Mesendoderm (in vitro differentiated cells): ENCODE results near the gene DOK6.
"Not testable (repeated sequence)": the region's sequence is repeated elsewhere in the genome, so short reads cannot be mapped to it uniquely, and the experiment has no call there.

ENCODE experiments used
- DNase-seq: peaks from one replicate; pipeline ENCODE4 v3.0.0; 2013
- H2AK5ac ChIP-seq: 2 replicates; pipeline ENCODE4 v1.6.1; 2013; ENCODE audit warnings: low read length, inconsistent platforms
- H2BK120ac ChIP-seq: 2 replicates; pipeline ENCODE4 v1.6.1; 2013; ENCODE audit warnings: low read depth, mild to moderate bottlenecking, low read length, moderate library complexity, mixed read lengths
- H2BK15ac ChIP-seq: replicated peaks from 2 replicates; pipeline ENCODE4 v1.6.1; 2013; ENCODE audit warnings: low read depth, mild to moderate bottlenecking, moderate library complexity
- H2BK5ac ChIP-seq: 2 replicates; pipeline ENCODE4 v1.6.1; 2013; ENCODE audit warnings: low read length, inconsistent platforms
- H3K18ac ChIP-seq: 2 replicates; pipeline ENCODE4 v1.6.1; 2013; ENCODE audit warnings: mild to moderate bottlenecking, low read length, mixed read lengths
- H3K23ac ChIP-seq: one replicate; pipeline ENCODE4 v1.6.1; 2013; ENCODE audit warnings: low read length
- H3K27ac ChIP-seq: 2 replicates; pipeline ENCODE4 v1.5.1; 2013; ENCODE audit warnings: low read depth, mild to moderate bottlenecking, inconsistent platforms, low read length, moderate library complexity
- H3K27me3 ChIP-seq: 2 replicates; pipeline ENCODE4 v1.6.1; 2013; ENCODE audit warnings: low read length, control low read depth, mild to moderate bottlenecking, inconsistent platforms; ENCODE audit not compliant: insufficient read depth, poor library complexity
- H3K36me3 ChIP-seq: 2 replicates; pipeline ENCODE4 v1.6.1; 2013; ENCODE audit warnings: low read length, inconsistent platforms; ENCODE audit not compliant: control insufficient read depth, insufficient read depth
- H3K4ac ChIP-seq: one replicate; pipeline ENCODE4 v1.6.1; 2013; ENCODE audit warnings: low read depth, mild to moderate bottlenecking, low read length, moderate library complexity
- H3K4me1 ChIP-seq: 2 replicates; pipeline ENCODE4 v1.6.1; 2013; ENCODE audit warnings: low read depth, low read length, inconsistent platforms; ENCODE audit not compliant: control insufficient read depth
- H3K4me2 ChIP-seq: 2 replicates; pipeline ENCODE4 v1.6.1; 2013; ENCODE audit warnings: low read length
- H3K4me3 ChIP-seq: 2 replicates; pipeline ENCODE4 v1.5.1; 2013; ENCODE audit warnings: mild to moderate bottlenecking, low read length
- H3K56ac ChIP-seq: one replicate; pipeline ENCODE4 v1.6.1; 2013; ENCODE audit warnings: low read length
- H3K79me1 ChIP-seq: 2 replicates; pipeline ENCODE4 v1.6.1; 2013; ENCODE audit warnings: low read length, inconsistent platforms
- H3K79me2 ChIP-seq: 2 replicates; pipeline ENCODE4 v1.6.1; 2013; ENCODE audit warnings: mild to moderate bottlenecking, low read length; ENCODE audit not compliant: control insufficient read depth, insufficient read depth
- H3K9ac ChIP-seq: 2 replicates; pipeline ENCODE4 v1.6.1; 2013; ENCODE audit warnings: low read length, inconsistent platforms
- H4K5ac ChIP-seq: one replicate; pipeline ENCODE4 v1.6.1; 2013; ENCODE audit warnings: low read length
- H4K8ac ChIP-seq: one replicate; pipeline ENCODE4 v1.6.1; 2013; ENCODE audit warnings: low read depth, mild to moderate bottlenecking, control low read depth, low read length, moderate library complexity
- WGBS: extraction: QIAGEN DNeasy Blood & Tissue Kit; methylation state at CpG from one replicate; pipeline ENCODE4 v1.1.7; 2013; ENCODE audit warnings: low lambda C conversion rate, missing lambda C conversion rate; ENCODE audit not compliant: insufficient coverage; ENCODE audit errors: extremely low coverage; 5-methylcytosine and 5-hydroxymethylcytosine counted together

DOK6 gene

DNA sequence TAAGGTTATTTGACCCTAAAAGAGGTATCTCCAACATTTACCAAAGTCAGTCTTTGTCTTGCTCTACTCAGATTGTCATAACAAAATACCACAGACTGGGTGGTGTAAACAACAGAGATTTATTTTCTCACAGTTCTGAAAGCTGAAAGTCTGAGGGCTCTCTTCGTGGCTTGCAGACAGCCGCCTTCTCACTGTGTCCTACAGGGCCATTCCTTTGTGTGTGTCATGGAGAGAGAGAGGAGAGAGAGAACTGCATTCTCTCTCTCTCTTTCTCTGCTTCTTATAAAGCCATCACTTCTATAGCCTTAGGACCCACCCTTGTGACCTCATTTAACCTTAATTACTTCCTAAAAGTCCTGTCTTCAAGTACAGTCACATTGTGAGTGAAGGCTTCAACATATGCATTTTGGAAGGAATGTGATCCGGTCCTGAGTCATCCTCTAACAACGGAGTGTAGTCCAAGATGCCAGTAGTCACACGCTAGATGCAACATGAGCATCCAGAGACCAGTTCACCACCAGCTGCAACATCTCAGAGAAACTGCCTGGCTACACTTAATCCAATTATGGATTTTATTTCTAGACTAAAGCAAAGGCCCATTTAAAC, 416.8 kb downstream of the DOK6 start:
- Histone ChIP-seq H2BK120ac (no peak overlapping the region), H3K36me3 (no peaks in the 10 kb centered on the region), H3K79me2 (no peaks in the 10 kb centered on the region), H4K8ac (no peak overlapping the region), H3K56ac (no peak overlapping the region), H3K23ac (no peak overlapping the region), H4K5ac (no peak overlapping the region), H2BK5ac (no peak overlapping the region), H3K27ac (no peak overlapping the region), H3K79me1 (no peaks in the 10 kb centered on the region), H2AK5ac (no peak overlapping the region), H3K4me3 (no peak overlapping the region), H3K4me1 (peaks cover 1% of the 10 kb centered on the region), H3K4ac (no peak overlapping the region), H3K27me3 (no peaks in the 10 kb centered on the region), H3K18ac (no peak overlapping the region), H2BK15ac (no peak overlapping the region), H3K4me2 (no peak overlapping the region), H3K9ac (no peak overlapping the region)
- WGBS, result no CpG with 5 or more reads among the region's 5 CpGs
- DNase-seq, result peak; percentile 19

DNA sequence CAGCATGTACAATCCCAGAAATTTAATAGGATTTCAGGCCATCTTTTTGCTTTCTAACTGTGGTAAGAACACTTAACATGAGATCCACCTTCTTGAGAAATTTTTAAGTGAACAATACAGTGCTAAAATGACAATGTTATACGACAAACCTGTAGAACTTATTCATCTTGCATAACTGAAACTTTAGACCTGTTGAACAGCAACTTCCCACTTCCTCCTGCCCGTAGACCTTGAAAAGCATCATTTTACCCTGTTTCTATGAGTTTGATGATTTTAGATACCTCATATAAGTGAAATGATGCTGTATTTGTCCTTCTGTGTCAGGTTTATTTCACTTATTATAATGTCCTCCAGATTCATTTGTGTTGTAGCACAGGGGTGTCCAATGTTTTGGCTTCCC, 418.8 kb downstream of the DOK6 start:
- WGBS, result no CpG with 5 or more reads among the region's 2 CpGs
- no peak overlapping the region for H4K5ac ChIP-seq

DNA sequence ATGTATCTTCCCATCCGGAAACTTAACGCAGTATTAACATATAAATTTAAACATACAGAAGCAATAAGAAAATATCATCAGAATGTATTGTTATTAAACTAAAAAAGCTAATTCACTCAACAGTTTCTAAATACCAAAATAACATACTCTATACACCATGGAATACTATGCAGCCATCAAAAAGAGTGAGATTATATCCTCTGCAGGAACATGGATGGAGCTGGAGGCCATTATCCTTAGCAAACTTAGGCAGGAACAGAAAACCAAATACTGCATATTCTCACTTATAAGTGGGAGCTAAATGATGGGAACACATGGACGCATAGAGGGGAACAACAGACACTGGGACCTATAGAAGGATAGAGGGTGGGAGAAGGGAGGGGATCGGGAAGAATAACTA, 419.9 kb downstream of the DOK6 start:
- WGBS, result no CpG with 5 or more reads among the region's 4 CpGs
- H3K4me2 ChIP-seq, result no peak overlapping the region
- no peak overlapping the region for H3K27ac ChIP-seq

More for the DNA sequence above, 418.8 kb downstream of the DOK6 start:
- Histone ChIP-seq H3K27me3 (no peaks in the 10 kb centered on the region), H3K4ac (no peak overlapping the region), H3K36me3 (no peaks in the 10 kb centered on the region), H2BK120ac (no peak overlapping the region), H3K27ac (no peak overlapping the region), H3K56ac (no peak overlapping the region), H3K4me2 (no peak overlapping the region), H3K18ac (no peak overlapping the region), H3K79me1 (no peaks in the 10 kb centered on the region), H2BK15ac (no peak overlapping the region), H2AK5ac (no peak overlapping the region), H3K4me1 (peaks cover 1% of the 10 kb centered on the region), H3K79me2 (no peaks in the 10 kb centered on the region), H3K9ac (no peak overlapping the region), H4K8ac (no peak overlapping the region), H3K23ac (no peak overlapping the region), H3K4me3 (no peak overlapping the region), H2BK5ac (no peak overlapping the region)
- DNase-seq, result no peak

DNA sequence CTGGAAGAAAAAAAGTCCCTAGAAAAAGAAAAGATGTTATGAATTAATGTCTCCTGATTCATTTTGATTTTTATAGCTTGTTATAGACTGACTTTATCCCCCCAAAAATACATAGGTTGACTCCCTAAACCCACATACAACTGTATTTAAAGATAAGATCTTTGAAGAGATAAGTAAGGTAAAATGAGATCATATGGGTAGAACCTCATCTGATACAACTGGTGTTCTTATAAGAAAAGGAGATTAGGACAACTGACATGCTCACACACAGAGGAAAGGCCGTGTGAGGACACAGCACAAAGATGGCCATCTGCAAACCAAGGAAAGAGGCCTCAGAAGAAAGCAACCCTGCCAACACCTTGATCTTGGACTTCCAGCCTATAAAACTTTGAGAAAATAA, 429.5 kb downstream of the DOK6 start:
- Histone ChIP-seq H3K4ac (no peak overlapping the region), H3K56ac (no peak overlapping the region), H3K4me2 (no peak overlapping the region), H2AK5ac (no peak overlapping the region), H3K4me3 (no peak overlapping the region), H3K27me3 (no peaks in the 10 kb centered on the region), H3K4me1 (no peaks in the 10 kb centered on the region), H3K18ac (no peak overlapping the region), H2BK5ac (no peak overlapping the region), H3K23ac (no peak overlapping the region), H3K79me2 (no peaks in the 10 kb centered on the region), H2BK120ac (no peak overlapping the region), H3K36me3 (no peaks in the 10 kb centered on the region), H4K8ac (no peak overlapping the region), H3K79me1 (no peaks in the 10 kb centered on the region), H3K9ac (no peak overlapping the region), H3K27ac (no peak overlapping the region), H4K5ac (no peak overlapping the region), H2BK15ac (no peak overlapping the region)
- DNase-seq, result no peak
- no CpG with 5 or more reads among the region's 1 CpG for WGBS

More for the DNA sequence above, 419.9 kb downstream of the DOK6 start:
- Histone ChIP-seq H4K5ac (no peak overlapping the region), H3K79me2 (no peaks in the 10 kb centered on the region), H3K4ac (no peak overlapping the region), H2BK120ac (no peak overlapping the region), H3K18ac (no peak overlapping the region), H2BK15ac (no peak overlapping the region), H4K8ac (no peak overlapping the region), H2AK5ac (no peak overlapping the region), H3K23ac (no peak overlapping the region), H3K4me3 (no peak overlapping the region), H3K27me3 (no peaks in the 10 kb centered on the region), H3K36me3 (no peaks in the 10 kb centered on the region), H3K56ac (no peak overlapping the region), H3K9ac (no peak overlapping the region), H3K79me1 (no peaks in the 10 kb centered on the region), H3K4me1 (no peaks in the 10 kb centered on the region), H2BK5ac (no peak overlapping the region)
- DNase-seq, result no peak

DNA sequence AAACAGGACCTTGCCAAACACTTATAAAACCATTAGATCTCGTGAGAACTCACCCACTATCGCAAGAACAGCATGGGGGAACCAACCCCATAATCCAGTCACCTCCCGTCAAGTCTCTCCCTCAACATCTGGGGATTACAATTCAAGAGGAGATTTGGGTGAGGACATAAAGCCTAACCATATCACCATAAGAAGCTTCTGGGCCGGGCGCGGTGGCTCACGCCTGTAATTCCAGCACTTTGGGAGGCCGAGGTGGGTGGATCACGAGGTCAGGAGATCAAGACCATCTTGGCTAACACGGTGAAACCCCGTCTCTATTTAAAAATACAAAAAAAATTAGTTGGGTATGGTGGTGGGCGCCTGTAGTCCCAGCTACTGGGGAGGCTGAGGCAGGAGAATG, 434.3 kb downstream of the DOK6 start:
- not testable (repeated sequence) for H3K27me3 ChIP-seq, H2AK5ac ChIP-seq, H2BK15ac ChIP-seq, H3K36me3 ChIP-seq, H4K8ac ChIP-seq, H3K79me2 ChIP-seq, H3K18ac ChIP-seq, H2BK5ac ChIP-seq, H3K56ac ChIP-seq, H2BK120ac ChIP-seq, H3K9ac ChIP-seq, H3K4me2 ChIP-seq, H4K5ac ChIP-seq, H3K23ac ChIP-seq, H3K4ac ChIP-seq, DNase-seq, H3K79me1 ChIP-seq, H3K4me3 ChIP-seq, H3K4me1 ChIP-seq, H3K27ac ChIP-seq
- no CpG with 5 or more reads among the region's 12 CpGs for WGBS

DNA sequence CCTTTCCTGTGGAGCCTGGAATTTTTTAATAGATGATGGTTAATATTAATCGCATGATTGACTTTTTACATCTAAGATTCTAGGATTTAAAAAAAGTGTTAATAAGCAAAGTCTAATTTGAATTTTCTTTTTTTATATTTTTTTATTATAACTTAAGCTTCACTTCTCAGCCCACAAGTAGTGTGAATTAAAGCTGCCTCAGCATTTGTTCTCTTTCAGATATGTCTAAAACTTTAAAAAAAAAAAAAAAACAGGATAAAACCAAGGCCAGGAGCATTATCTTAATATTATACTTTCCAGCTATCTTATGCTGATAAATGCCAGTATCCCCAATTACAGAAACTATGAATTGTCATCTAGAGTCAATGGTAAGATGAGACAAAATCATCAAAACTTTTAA, 437.3 kb downstream of the DOK6 start:
- H3K27me3 ChIP-seq, result no peaks in the 10 kb centered on the region
- H3K36me3 ChIP-seq, result no peaks in the 10 kb centered on the region
- H4K8ac ChIP-seq, result no peak overlapping the region

More for the DNA sequence above, 437.3 kb downstream of the DOK6 start:
- no peak overlapping the region for H3K4me2 ChIP-seq
- H2BK120ac ChIP-seq, result no peak overlapping the region
- no peak overlapping the region for H3K23ac ChIP-seq
- no peak overlapping the region for H3K18ac ChIP-seq
- no peaks in the 10 kb centered on the region for H3K79me1 ChIP-seq
- H3K56ac ChIP-seq, result no peak overlapping the region
- no peak overlapping the region for H3K27ac ChIP-seq
- H3K4me1 ChIP-seq, result no peaks in the 10 kb centered on the region
- no peak overlapping the region for H2BK15ac ChIP-seq
- H2BK5ac ChIP-seq, result no peak overlapping the region
- H3K79me2 ChIP-seq, result no peaks in the 10 kb centered on the region
- H4K5ac ChIP-seq, result no peak overlapping the region
- no peak overlapping the region for H2AK5ac ChIP-seq
- no peak overlapping the region for H3K4me3 ChIP-seq
- no CpG with 5 or more reads among the region's 1 CpG for WGBS
- DNase-seq, result no peak
- H3K9ac ChIP-seq, result no peak overlapping the region
- H3K4ac ChIP-seq, result no peak overlapping the region
